ENCODE results near the gene CLEC4M.

- TF ChIP-seq CTCF (IDR thresholded peaks at IDR 0.05; ENCODE audit: low read depth, low read length, poor library complexity, severe bottlenecking) (no peak), EZH2phosphoT487 (IDR thresholded peaks at IDR 0.05; ENCODE audit: borderline replicate concordance, low read length) (no peak)
Measured at GRCh38 chr19:7742991-7743390, 20.1 kb upstream of the CLEC4M start.

All from DOHH2 (cell line).